D721Med (cell line): Measurements from ENCODE around the gene KRT12.

Source experiments
- DNase-seq: peaks from one replicate; pipeline ENCODE4 v3.0.0; 2011; ENCODE audit warnings: low spot score; ENCODE audit not compliant: insufficient read length
- FAIRE-seq: peaks from 2 replicates; lab custom pipeline; 2011; peaks lifted over from hg19 to GRCh38; lab: Jason Lieb, UNC
- TF ChIP-seq, protein P1 (sequence below): IDR thresholded peaks from 2 replicates; pipeline ENCODE4 v1.5.1; 2012; ENCODE audit warnings: mild to moderate bottlenecking, control low read depth; ENCODE audit not compliant: insufficient read depth; ENCODE audit errors: missing control alignments

The KRT12 gene

DNA sequence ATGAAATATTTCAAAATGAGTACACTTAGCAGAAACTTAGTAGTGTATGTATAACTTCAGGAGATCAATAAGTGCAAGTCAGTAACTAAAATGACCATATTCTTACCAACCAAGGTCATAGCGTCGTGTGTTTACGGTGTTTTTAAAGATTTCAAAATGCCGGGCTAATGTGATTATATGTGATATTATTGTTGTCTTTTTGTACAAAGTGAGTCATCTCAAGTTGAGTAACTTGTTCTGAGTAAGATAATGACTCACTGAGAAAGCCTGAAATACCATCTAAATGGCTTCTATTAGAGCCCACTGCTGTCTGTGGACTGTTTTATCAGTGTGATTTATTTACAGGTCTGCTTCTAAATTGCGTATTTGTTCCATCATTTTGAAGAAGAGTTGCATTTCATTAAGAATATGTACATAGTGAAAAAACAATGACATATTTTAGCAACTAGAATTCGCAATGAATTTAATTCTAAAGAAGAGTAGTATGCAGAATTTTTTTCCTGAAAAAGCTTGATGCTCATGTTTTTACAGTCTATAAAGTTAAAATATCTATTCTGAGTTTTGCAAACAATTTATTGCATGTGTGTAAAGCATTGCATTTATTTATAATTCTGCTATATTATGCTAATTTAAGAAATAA, 12.7 kb downstream of the KRT12 start:
- FAIRE-seq, result no peak
- TF ChIP-seq, protein P1, sequence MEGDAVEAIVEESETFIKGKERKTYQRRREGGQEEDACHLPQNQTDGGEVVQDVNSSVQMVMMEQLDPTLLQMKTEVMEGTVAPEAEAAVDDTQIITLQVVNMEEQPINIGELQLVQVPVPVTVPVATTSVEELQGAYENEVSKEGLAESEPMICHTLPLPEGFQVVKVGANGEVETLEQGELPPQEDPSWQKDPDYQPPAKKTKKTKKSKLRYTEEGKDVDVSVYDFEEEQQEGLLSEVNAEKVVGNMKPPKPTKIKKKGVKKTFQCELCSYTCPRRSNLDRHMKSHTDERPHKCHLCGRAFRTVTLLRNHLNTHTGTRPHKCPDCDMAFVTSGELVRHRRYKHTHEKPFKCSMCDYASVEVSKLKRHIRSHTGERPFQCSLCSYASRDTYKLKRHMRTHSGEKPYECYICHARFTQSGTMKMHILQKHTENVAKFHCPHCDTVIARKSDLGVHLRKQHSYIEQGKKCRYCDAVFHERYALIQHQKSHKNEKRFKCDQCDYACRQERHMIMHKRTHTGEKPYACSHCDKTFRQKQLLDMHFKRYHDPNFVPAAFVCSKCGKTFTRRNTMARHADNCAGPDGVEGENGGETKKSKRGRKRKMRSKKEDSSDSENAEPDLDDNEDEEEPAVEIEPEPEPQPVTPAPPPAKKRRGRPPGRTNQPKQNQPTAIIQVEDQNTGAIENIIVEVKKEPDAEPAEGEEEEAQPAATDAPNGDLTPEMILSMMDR, result no peak
- no peak for DNase-seq

DNA sequence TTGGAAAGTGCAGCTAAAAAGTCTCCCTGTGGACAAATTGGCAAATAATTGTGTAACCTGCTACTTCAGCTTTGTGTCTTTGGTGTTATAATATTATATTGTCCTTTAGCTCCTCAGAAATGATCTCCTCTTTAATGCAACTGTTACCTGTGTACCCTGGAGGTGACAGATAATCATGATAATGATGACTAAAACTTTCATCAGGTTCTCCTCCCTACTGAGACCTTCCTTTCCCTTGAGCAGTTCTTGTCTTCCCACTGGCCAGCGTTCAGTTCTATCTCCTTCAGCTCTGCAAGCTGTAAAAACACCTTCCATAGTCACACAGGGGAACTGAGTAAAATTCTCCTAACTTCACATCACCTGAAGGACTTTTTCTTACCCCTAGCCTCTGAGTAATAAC, 14.7 kb downstream of the KRT12 start:
- FAIRE-seq (no peak), DNase-seq (no peak)
- TF ChIP-seq, protein P1, result no peak

DNA sequence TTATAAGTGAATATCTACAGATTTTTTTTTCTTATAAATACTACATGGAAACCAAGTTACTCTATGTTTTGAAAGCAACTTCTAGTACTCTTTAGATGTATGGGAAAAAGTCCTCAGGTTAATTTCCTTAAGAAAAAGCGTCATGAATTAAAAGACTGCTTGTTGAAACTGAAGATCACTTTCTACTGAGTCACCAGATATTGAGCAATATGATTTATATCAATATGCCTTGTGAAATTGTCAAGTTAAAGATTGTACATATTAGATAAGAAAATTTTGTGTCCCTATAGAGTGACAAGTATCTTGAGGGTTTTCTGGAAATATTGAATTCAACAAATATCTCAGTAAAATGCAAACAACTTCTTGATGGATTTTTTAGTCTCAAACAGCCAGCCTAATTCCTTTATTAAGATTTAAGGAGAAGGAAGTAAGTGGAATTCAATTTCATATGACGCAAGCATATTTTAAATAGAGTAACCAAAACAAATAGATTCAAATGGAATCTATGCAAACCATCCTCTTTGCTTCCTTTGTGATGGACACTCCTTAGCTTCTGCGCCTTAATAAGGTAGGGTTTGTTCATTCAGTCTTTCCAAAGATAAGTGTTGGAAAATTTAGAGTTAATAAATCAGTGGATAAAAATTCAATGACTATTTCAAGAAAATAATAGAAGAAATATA, 16.6 kb downstream of the KRT12 start:
- TF ChIP-seq, protein P1, result no peak
- no peak for FAIRE-seq
- no peak for DNase-seq

DNA sequence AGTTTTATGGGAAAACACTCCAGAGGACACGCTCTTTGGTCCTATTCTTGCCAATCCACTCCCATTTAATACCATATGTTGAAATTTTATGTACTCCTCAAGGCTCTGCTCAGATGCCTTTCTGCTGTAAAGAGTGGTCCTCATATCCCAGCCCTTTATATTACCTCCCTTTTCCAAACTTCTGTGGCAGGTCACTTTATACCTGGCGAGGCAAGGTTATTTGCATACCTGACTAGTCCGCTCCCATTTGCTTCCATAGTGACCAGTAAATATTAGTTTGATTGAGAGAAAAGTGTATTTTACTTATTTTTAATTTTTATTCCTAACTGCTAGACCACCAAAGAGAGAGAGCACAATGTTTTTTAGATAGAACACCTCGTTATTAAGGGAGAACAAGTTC, 17.3 kb downstream of the KRT12 start:
- TF ChIP-seq, protein P1, result no peak
- no peak for FAIRE-seq
- DNase-seq, result no peak

DNA sequence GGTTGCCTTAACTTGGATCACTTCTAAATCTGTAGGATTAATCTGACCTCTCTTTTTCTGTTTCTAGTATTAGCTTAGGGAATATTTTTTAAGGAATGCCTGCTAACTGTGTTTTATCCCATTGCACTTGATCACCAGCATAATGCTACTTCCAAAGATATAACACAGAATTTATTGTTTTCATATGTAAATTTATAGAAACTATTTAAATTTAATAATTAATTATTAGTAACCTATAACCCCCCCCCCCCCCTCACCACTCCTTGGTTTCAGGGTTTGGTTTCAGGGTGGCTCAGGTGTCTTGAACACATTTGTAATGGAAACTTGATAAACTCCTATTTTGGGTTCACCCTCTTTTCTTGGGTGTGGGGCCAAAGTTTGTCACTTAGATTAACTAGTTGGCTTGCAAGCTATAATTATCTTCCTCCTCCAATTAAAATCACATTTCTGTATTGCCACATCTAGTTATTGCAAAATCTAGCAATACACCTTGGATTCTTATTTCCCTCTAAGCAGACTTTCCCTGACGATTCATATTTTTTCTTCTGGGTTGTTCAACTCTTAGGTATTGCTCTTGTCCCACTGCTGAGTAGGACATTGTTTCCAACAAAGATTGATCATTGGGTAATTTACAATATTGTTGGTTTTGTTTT, 18.3 kb downstream of the KRT12 start:
- TF ChIP-seq, protein P1, result no peak
- DNase-seq, result no peak
- no peak for FAIRE-seq

DNA sequence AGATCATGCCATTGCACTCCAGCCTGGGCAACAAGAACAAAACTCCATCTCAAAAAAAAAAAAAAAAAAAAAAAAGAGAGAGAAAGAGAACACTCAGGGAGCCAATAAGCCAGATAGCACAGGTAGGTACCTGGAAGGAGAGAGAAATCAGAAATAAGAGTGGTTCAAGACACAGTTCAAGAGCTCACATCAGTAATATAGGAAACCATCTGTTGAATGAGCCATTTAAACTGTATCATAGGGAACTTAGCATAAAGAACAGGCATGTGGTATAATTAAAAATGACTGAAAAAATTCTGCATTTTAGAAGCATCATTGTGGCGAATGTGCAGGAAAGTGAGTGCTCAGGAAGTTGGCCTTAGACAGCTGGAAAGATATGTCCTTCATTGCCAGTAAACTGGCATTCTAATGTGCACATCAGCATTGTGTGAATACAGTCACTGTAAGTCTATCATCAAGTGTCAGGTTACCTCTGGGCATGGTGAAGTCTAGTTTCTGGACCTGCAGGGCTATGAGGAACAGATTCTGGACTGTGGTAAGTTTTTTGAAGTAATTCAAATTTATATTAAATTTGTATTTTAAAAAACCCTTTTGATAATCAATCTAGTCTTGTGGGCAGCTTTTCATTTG, 20.4 kb downstream of the KRT12 start:
- no peak for DNase-seq
- TF ChIP-seq, protein P1, result no peak
- FAIRE-seq, result no peak

DNA sequence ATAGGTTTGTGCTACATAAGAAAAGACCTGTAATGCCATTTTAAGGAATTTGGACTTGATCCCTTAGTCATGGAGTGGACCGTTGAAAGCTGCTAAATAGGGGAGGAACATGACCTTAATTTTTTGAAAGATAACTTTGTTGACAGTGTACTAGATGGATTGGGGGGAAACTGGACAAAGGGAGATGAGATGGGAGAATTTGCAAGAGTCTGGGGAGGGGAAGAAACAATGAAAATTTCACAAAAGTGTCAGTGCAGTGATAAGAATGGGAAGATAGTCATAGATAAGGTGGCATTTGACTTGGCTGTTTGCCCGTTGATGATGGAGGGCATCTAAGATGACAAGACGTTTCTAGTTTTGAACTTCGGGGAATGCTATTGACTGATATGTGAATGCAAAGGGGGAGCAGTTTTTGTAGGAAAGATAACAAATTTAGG, 22.3 kb downstream of the KRT12 start:
- no peak for DNase-seq
- no peak for FAIRE-seq
- TF ChIP-seq, protein P1, result no peak
